Measurements from ENCODE around the gene JPH4. TPM values are rescaled to one million over a fixed set of nuclear protein-coding genes. Genes with fewer than 3 reads are reported as not detected.

JPH4 gene
- total RNA-seq, 2 experiments from 2014 or later = 0.05 TPM; not detected in 1

DNA sequence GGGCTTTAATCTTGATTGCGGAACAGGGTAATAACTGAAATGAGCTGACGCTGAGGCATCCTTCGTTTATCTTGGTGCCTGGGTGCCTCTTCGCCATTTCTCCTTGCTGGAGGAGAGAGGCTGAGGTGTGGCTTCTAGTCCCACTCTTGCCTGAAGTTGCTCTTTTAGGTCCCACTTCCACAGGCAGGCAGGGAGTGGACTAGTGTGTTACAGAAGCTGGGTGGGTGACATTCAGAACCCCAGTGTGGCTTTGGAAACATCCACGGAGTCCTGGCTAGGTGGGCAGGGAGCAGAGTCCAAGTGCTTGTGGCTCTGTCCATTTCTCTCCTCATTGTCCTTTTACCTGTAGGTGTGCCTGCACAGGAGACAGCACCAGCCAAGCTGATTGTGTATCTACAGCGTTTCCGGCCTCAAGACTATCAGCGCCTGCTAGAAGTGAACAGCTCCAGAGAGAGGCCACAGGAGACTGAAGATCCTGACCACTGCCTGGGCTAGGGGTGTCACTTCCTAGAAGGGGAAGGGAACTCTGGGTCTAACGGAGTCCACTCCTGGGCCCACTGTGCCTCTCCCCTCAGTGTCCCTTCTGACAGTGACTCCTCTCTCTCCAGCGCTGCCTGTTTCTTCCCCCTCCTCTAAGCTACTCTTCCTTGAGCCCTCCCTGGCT lies 20.1 kb downstream of the JPH4 start:
- H3K9me3 Mint-ChIP-seq = no peaks in the 10 kb centered on the region
- no peak for DNase-seq
- intact Hi-C loops (cut with micrococcal nuclease) = loop anchor here (1.0 to 10.0 kb wide), 2 partner anchors 230 to 716 kb away; partner anchors contain the start of gene RABGGTA
- no peak overlapping the region for H3K4me3 Mint-ChIP-seq
- H3K27ac Mint-ChIP-seq = peak overlapping the region; percentile 4
- H3K4me1 Mint-ChIP-seq (ENCODE audit: low read depth) = peaks cover 45% of the 10 kb centered on the region
- no peaks in the 10 kb centered on the region for H3K27me3 Mint-ChIP-seq (ENCODE audit: low read depth)
- peaks cover 24% of the 10 kb centered on the region for H3K36me3 Mint-ChIP-seq (ENCODE audit: low read depth)
- CTCF ChIA-PET = interaction anchor here (0.6 to 11.2 kb wide), 13 partner anchors 9 to 437 kb away, joined by 3 to 209 read pairs (median 6); partner anchors contain the start of genes AP1G2 and PABPN1

DNA sequence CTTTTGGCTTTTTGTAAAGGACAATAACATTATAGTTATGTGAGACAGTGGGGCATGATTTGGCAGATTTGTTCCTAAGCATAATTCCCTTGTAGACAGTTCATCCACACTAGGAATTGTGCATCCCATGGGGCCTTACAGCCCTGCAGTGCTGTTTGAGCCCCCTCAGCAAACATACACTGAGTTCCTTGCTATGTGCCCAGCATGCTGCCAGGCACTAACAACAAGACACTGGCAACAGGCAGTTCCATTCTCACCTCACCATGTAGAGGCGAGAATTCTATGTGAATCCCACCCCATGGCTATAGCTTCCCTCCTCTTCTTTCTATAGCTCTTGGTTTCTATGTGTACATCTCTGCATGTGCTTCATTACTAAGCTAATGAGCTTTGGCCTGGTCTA lies 20.6 kb downstream of the JPH4 start:
- Mint-ChIP-seq H3K27me3 (ENCODE audit: low read depth) (no peaks in the 10 kb centered on the region), H3K4me1 (ENCODE audit: low read depth) (peaks cover 43% of the 10 kb centered on the region), H3K36me3 (ENCODE audit: low read depth) (peaks cover 21% of the 10 kb centered on the region), H3K9me3 (no peaks in the 10 kb centered on the region), H3K4me3 (peak overlapping the region; percentile 51), H3K27ac (peak overlapping the region; percentile 4)
- CTCF ChIA-PET = interaction anchor here (0.6 to 11.2 kb wide), 11 partner anchors 9 to 437 kb away, joined by 3 to 209 read pairs (median 19); partner anchors contain the start of genes AP1G2 and PABPN1
- no peak for DNase-seq
- intact Hi-C loops (cut with micrococcal nuclease) = loop anchor here (10.0 kb wide), 1 partner anchor 717 kb away; the partner anchor contains the start of gene RABGGTA

DNA sequence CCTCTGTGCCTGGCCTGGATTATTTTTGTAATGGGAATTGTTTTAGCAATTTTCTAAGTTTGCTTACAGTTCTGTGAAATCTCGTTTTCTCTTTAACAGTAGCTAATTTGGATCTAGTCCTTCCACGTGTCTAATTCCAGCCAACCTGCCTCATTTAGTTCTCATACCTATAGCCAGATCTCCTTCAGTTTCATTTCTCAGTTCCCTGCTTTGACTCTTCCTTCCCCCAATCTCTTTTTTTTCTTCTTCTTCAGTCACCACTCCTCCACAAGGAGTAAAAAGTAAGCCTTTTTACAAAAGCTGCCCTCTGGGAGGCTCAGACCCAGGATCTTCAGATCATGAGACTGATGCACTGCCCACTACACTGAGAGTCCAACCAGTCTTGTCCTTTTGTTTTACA lies 21.1 kb downstream of the JPH4 start:
- CTCF ChIA-PET = interaction anchor here (0.9 to 11.2 kb wide), 9 partner anchors 8 to 236 kb away, joined by 3 to 209 read pairs (median 19); partner anchors contain the start of genes AP1G2 and PABPN1
- Mint-ChIP-seq H3K27ac (peak overlapping the region; percentile 71), H3K9me3 (no peaks in the 10 kb centered on the region), H3K27me3 (ENCODE audit: low read depth) (no peaks in the 10 kb centered on the region), H3K4me3 (peak overlapping the region; percentile 51), H3K4me1 (ENCODE audit: low read depth) (peaks cover 41% of the 10 kb centered on the region), H3K36me3 (ENCODE audit: low read depth) (peaks cover 18% of the 10 kb centered on the region)
- DNase-seq = no peak
- intact Hi-C loops (cut with micrococcal nuclease) = loop anchor here (10.0 kb wide), 1 partner anchor 717 kb away; the partner anchor contains the start of gene RABGGTA

DNA sequence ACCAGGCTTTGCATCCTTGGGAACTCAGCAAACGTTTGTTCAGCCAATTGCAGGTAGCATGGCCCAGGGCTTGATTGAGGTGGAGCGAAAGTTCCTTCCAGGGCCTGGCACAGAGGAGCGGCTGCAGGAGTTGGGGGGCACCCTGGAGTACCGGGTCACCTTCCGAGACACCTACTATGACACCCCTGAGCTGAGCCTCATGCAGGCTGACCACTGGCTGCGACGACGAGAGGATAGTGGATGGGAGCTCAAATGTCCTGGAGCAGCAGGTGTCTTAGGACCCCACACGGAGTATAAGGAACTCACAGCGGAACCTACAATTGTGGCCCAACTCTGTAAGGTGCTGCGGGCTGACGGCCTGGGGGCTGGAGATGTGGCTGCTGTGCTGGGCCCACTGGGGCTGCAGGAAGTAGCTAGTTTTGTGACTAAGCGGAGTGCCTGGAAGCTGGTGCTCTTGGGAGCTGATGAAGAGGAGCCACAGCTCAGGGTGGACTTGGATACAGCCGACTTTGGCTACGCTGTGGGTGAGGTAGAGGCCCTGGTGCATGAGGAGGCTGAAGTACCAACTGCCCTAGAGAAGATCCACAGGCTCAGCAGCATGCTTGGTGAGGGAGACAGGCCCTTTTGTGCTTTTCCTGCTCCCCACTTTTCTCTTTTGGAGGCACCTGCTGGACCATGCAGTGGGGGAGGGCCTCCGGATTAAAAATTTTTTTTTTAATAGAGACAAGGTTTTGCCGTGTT lies 21.7 kb downstream of the JPH4 start:
- Mint-ChIP-seq H3K9me3 (no peaks in the 10 kb centered on the region), H3K4me1 (ENCODE audit: low read depth) (peaks cover 42% of the 10 kb centered on the region), H3K27me3 (ENCODE audit: low read depth) (no peaks in the 10 kb centered on the region), H3K27ac (peak overlapping the region; percentile 94), H3K4me3 (peak overlapping the region; percentile 95), H3K36me3 (ENCODE audit: low read depth) (peaks cover 17% of the 10 kb centered on the region)
- DNase-seq = no peak
- intact Hi-C loops (cut with micrococcal nuclease) = loop anchor here (1.0 to 10.0 kb wide), 5 partner anchors 10 to 718 kb away; partner anchors contain the start of genes AP1G2, NGDN, PABPN1 and RABGGTA
- CTCF ChIA-PET = interaction anchor here (0.9 to 11.2 kb wide), 5 partner anchors 9 to 235 kb away, joined by 3 to 209 read pairs (median 4); partner anchors contain the start of genes AP1G2 and PABPN1

DNA sequence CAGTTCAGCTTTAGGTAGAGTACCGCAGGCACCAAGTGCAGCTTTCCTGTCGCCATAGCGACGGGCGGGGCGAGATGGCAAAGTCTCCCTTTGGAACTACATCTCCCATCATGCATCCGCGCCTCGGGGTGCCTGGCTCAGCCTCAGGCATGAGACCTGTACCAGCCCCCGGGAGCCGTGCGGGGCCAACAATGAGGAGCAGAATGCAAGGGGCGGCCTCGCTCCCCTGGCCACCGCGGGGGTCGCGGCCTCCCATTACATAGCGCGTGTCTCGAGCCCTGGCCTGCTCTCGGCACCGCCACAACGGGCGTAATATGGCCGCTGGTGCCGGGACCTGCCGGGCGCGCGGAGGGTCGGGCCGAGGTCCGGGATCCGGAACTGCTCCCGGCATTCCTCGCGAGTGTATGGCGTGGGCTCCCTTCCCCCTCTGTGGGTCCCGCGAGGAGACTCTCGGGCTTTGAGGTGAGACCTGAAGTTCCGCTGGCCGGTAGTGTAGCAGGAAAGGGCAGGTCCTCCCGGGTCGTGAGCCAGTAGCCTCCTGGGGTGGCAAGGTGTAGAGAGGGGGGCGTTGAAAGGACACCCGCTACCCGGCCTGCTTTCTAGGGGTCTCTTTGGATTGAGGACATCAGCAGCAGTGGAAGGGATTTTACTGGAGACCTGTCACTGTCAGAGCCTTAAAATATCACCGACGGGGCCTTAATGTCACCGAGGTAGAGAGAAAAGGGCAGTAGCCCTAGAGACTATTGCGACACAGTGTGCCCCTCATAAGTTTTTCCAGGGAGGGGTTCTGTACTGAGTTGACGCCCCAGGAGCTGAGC lies 22.5 kb downstream of the JPH4 start, which contains the start of gene THTPA:
Gene THTPA (plus strand): TSS at position 390 of the 818 bp plus-strand sequence. CDS start 487 bp downstream, outside the sequence.
- peak within 1 kb of the TSS; percentile 95 for H3K4me3 Mint-ChIP-seq
- DNase-seq = peak; percentile 96
- H3K9me3 Mint-ChIP-seq = no peaks in the 10 kb centered on the region
- intact Hi-C loops (cut with micrococcal nuclease) = loop anchor here (1.0 to 10.0 kb wide), 5 partner anchors 11 to 719 kb away; partner anchors contain the start of genes AP1G2, NGDN, PABPN1 and RABGGTA
- CTCF ChIA-PET = interaction anchor here (0.6 to 11.2 kb wide), 6 partner anchors 10 to 78 kb away, joined by 3 to 209 read pairs (median 4); partner anchors contain the start of genes AP1G2 and JPH4
- H3K4me1 Mint-ChIP-seq (ENCODE audit: low read depth) = peaks cover 38% of the 10 kb centered on the region
- peak within 1 kb of the TSS; percentile 94 for H3K27ac Mint-ChIP-seq
- peaks cover 13% of the 10 kb centered on the region for H3K36me3 Mint-ChIP-seq (ENCODE audit: low read depth)
- H3K27me3 Mint-ChIP-seq (ENCODE audit: low read depth) = no peaks in the 10 kb centered on the region

DNA sequence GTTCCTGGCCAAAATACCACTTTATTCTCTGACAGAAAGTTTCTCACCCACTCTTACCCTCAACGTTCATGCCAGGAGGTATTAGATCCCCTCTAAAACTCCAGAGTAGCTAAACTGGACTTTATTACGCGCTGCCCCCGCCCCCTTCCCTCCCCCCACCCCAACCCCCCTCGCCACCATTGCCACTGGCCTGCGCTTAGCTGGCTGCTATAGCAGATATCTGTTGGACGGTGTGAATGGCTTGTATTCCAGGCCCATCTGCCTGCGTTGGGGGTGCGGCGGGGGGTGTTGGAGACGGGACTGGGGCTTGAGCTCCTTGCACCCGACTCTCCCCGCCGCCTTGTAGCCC lies 23.1 kb downstream of the JPH4 start:
- CTCF ChIA-PET = interaction anchor here (0.6 to 11.2 kb wide), 4 partner anchors 13 to 77 kb away, joined by 3 to 209 read pairs (median 4); partner anchors contain the start of gene JPH4
- H3K4me3 Mint-ChIP-seq = peak overlapping the region; percentile 95
- H3K36me3 Mint-ChIP-seq (ENCODE audit: low read depth) = peaks cover 10% of the 10 kb centered on the region
- peak overlapping the region; percentile 94 for H3K27ac Mint-ChIP-seq
- no peak for DNase-seq
- peaks cover 38% of the 10 kb centered on the region for H3K4me1 Mint-ChIP-seq (ENCODE audit: low read depth)
- no peaks in the 10 kb centered on the region for H3K9me3 Mint-ChIP-seq
- intact Hi-C loops (cut with micrococcal nuclease) = loop anchor here (10.0 kb wide), 1 partner anchor 719 kb away; the partner anchor contains the start of gene RABGGTA
- no peaks in the 10 kb centered on the region for H3K27me3 Mint-ChIP-seq (ENCODE audit: low read depth)

DNA sequence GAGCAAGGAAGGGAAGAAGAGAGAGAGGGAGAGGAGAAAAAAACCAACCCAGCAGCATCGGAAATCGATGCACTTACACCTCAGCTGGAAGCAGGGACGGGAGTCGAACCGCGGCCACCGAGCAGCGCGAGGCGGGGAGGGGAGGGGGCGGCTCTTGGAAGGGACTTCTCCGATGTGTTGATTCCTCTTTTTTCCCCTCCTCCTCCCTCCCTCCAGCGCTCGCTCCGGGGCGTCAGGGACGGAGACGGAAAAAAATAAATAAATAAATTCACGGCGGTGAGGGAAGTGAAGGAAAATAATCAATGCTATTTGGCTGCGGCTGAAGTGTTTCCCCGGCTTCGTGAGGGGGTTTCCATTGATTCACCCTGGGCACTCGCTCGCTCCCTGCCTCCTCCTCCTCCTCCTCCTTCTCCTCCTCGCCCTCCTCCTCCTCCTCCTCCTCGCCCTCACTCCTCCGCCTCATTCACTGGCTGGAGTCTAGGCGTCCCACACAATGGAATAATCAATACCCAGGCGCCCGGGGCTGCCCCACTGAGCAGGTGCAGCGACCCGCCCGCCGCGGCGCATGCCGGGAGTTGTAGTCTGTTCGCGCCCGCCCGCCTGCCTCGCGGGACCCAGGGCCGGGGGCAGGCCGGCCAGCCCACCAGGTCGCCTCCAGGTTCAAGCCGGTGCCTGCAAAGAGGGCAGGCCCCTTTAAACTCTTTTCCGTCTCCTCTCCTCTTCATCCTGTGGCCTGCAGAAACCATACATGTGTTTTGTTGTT lies 27.1 kb downstream of the JPH4 start, which contains the start of gene ZFHX2:
Gene ZFHX2 (minus strand): TSS at position 500 of the 763 bp plus-strand sequence. CDS start 16,440 bp downstream, outside the sequence.
- Mint-ChIP-seq H3K9me3 (no peaks in the 10 kb centered on the region), H3K4me1 (ENCODE audit: low read depth) (peaks cover 8% of the 10 kb centered on the region), H3K4me3 (no peak within 1 kb of the TSS), H3K27ac (peak within 1 kb of the TSS; percentile 80), H3K27me3 (ENCODE audit: low read depth) (no peaks in the 10 kb centered on the region), H3K36me3 (ENCODE audit: low read depth) (no peaks in the 10 kb centered on the region)
- intact Hi-C loops (cut with micrococcal nuclease) = loop anchor here (1.0 to 10.0 kb wide), 5 partner anchors 16 to 723 kb away; partner anchors contain the start of genes ACIN1, AP1G2, C14orf119 and NGDN
- CTCF ChIA-PET = interaction anchor here (0.7 to 1.5 kb wide), 5 partner anchors 9 to 81 kb away, joined by 3 to 6 read pairs (median 3); no protein-coding TSS in a partner anchor
- DNase-seq = peak; percentile 85

DNA sequence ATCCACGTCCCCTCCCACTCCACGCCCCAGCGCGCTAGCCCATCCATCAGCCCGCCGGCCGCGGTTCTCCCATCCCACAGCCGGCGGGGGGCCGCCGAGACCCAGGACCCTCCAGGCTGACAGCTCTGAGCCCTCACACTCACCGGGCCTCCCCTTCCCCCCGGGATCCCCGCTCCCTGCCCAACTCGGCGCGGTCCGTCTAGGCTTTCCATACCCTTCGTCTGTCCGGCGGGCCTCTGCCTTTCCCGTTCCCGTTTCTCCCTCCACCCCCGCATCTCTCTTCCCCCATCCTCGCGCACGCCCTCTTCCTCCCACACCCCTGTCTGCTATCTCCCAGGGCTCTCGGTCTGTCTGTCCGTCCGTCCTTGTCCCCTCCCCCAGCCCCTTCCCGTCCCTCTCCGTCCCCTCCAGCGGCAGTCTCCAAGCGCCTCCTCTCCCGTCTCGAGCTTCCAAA lies 27.8 kb downstream of the JPH4 start:
- CTCF ChIA-PET = interaction anchor here (1.5 kb wide), 1 partner anchor 12 kb away, joined by 4 read pairs; no protein-coding TSS in a partner anchor
- intact Hi-C loops (cut with micrococcal nuclease) = loop anchor here (1.0 to 10.0 kb wide), 5 partner anchors 16 to 724 kb away; partner anchors contain the start of genes ACIN1, AP1G2, C14orf119 and NGDN
- Mint-ChIP-seq H3K36me3 (ENCODE audit: low read depth) (no peaks in the 10 kb centered on the region), H3K27ac (no peak overlapping the region), H3K9me3 (no peaks in the 10 kb centered on the region), H3K4me3 (no peak overlapping the region), H3K27me3 (ENCODE audit: low read depth) (no peaks in the 10 kb centered on the region), H3K4me1 (ENCODE audit: low read depth) (peaks cover 7% of the 10 kb centered on the region)
- no peak for DNase-seq

DNA sequence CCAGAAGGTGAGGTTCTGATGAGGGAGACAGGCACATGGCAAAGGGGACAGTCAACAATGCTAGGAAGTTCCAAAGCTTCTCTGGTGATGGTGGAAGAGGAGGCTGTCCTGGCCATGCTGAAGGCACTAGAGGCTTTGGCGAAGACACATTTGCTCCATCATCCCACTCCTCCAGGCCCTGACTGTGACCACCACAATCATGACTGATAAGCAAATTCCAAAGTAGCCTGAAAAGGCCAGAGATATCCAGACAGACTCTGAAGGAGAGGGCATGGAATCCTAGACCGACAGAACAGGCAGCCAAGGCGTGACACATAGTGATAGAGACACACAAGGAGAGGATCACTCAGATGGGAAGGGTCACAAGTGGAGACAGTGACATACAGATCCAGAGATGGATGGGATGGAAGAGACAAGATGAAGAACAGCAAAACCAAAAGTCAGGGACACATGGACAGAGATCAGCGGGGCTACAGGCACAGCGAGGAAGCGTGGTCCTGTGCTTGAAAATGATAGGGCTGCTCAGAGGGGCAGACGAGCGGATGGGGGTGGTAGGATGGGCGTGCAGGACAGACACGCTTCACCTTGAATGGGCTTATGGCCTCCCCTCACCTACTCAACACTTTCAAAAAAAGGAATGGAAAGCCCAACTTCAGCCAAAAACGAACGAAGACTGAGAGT lies 28.3 kb downstream of the JPH4 start:
- Mint-ChIP-seq H3K9me3 (no peaks in the 10 kb centered on the region), H3K36me3 (ENCODE audit: low read depth) (no peaks in the 10 kb centered on the region), H3K27ac (no peak overlapping the region), H3K27me3 (ENCODE audit: low read depth) (no peaks in the 10 kb centered on the region), H3K4me3 (no peak overlapping the region), H3K4me1 (ENCODE audit: low read depth) (peaks cover 6% of the 10 kb centered on the region)
- DNase-seq = no peak
- intact Hi-C loops (cut with micrococcal nuclease) = loop anchor here (2.0 to 10.0 kb wide), 2 partner anchors 455 to 725 kb away; partner anchors contain the start of genes ACIN1, C14orf119 and RABGGTA
- CTCF ChIA-PET = interaction anchor here (0.6 to 3.1 kb wide), 5 partner anchors 9 to 518 kb away, joined by 3 to 19 read pairs (median 4); no protein-coding TSS in a partner anchor
